Gastrocnemius medialis (tissue), 4 donors: ENCODE measurements around the gene PTPRN2. TPM values are rescaled to one million over a fixed set of nuclear protein-coding genes. Genes with fewer than 3 reads are reported as not detected.
"Not testable (repeated sequence)": the region's sequence is repeated elsewhere in the genome, so short reads cannot be mapped to it uniquely, and the experiment has no call there.

Experiments
- ATAC-seq, 2 donors: fragments of 150-250 bp; one replicate each; pipeline ENCODE4 v1.9.1; 2016
- DNase-seq, 2 donors: peaks; one replicate each; pipeline ENCODE4 v3.0.0-alpha.2; 2019
- H3K27ac ChIP-seq, 4 donors: fragments of 200-600 bp; sonication (generic); 1 replicate in 1 of 4; 2 replicates in 3 of 4; pipeline ENCODE4 v1.5.1; 2016 to 2018; ENCODE audit warnings: mild to moderate bottlenecking in 2 of 4, moderate library complexity in 1 of 4
- H3K27me3 ChIP-seq, 3 donors: fragments of 200-600 bp; sonication (generic) in 2 of 3; 1 replicate in 1 of 3; 2 replicates in 2 of 3; pipeline versions ENCODE4 v1.5.1 to v1.6.0; 2016 to 2019; ENCODE audit warnings: mild to moderate bottlenecking in 1 of 3, moderate library complexity in 1 of 3
- H3K36me3 ChIP-seq, 2 donors: fragments of 200-600 bp; sonication (generic) in 1 of 2; one replicate each; pipeline ENCODE4 v1.5.1; 2017 to 2018
- H3K4me1 ChIP-seq, 2 donors: fragments of 200-600 bp; sonication (generic) in 1 of 2; one replicate each; pipeline ENCODE4 v1.5.1; 2016 to 2017; ENCODE audit warnings: mild to moderate bottlenecking in 2 of 2
- H3K4me3 ChIP-seq, 4 donors: fragments of 200-600 bp; sonication (generic) in 3 of 4; 1 replicate in 1 of 4; 2 replicates in 3 of 4; pipeline ENCODE4 v1.5.1; 2016 to 2019; ENCODE audit warnings: mild to moderate bottlenecking in 2 of 4
- H3K9me3 ChIP-seq, 3 donors: fragments of 200-600 bp; sonication (generic) in 2 of 3; 1 replicate in 1 of 3; 2 replicates in 2 of 3; pipeline ENCODE4 v1.5.1; 2016 to 2019
- CTCF ChIP-seq, 5 experiments: fragments of 450-650 bp in 3 of 5; fragments of 200-600 bp in 2 of 5; sonication (generic) in 2 of 5; IDR thresholded peaks in 4 of 5; conservative IDR thresholded peaks in 1 of 5; 1 replicate in 4 of 5; 2 replicates in 1 of 5; pipeline ENCODE4 v1.5.1; 2016 to 2019; ENCODE audit warnings: antibody characterized with exemption in 5 of 5, mild to moderate bottlenecking in 3 of 5, moderate library complexity in 3 of 5
- POLR2A ChIP-seq, 2 donors: fragments of 450-650 bp; IDR thresholded peaks; one replicate each; pipeline ENCODE4 v1.6.1; 2017; ENCODE audit warnings: antibody characterized with exemption in 2 of 2, mild to moderate bottlenecking in 2 of 2, moderate library complexity in 2 of 2
- in situ Hi-C, 4 donors: fragments of 200-750 bp; cut with MboI; loops; one replicate each; pipeline versions ENCODE4 v1.15.0 to v1.8.0; 2017; ENCODE audit warnings: low sequenced_read_pairs in 4 of 4
- intact Hi-C: fragments of 100-400 bp; cut with DNase I; formaldehyde crosslinking; loops from one replicate; pipeline ENCODE4 v1.15.1; 2023; ENCODE audit warnings: low total_unique reads
- total RNA-seq, 4 donors: library from RNA; depleted of rRNA; stranded (reverse); fragments of >200 nt; gene quantifications; one replicate each; pipeline versions ENCODE4 v1.1.0 to v1.2.3, GENCODE V29; 2016

The PTPRN2 gene
- total RNA-seq, 4 donors from 2014 or later = 0.66 to 0.85 (median 0.81) TPM

- no peak overlapping the region for H3K4me3 ChIP-seq
- TF ChIP-seq CTCF (IDR thresholded peaks at IDR 0.05 in 4 of 5, conservative IDR thresholded peaks at IDR 0.05 in 1 of 5) (no peak), POLR2A (IDR thresholded peaks at IDR 0.05) (no peak)
- DNase-seq (no peak), ATAC-seq (no peak)
- H3K36me3 ChIP-seq = no peaks in the 10 kb centered on the region
- H3K4me1 ChIP-seq = no peaks in the 10 kb centered on the region
- no peak overlapping the region for H3K27ac ChIP-seq
- no peaks in the 10 kb centered on the region for H3K9me3 ChIP-seq
- in situ Hi-C loops (no loop called here), intact Hi-C loops (no loop called here)
- H3K27me3 ChIP-seq = no peaks in the 10 kb centered on the region
Observed at GRCh38 chr7:157730614-157731013, 857.0 kb downstream of the PTPRN2 start.

- Histone ChIP-seq H3K4me1 (no peaks in the 10 kb centered on the region), H3K9me3 (no peaks in the 10 kb centered on the region), H3K27me3 (no peaks in the 10 kb centered on the region), H3K36me3 (no peaks in the 10 kb centered on the region), H3K4me3 (no peak overlapping the region), H3K27ac (no peak overlapping the region)
- TF ChIP-seq CTCF (IDR thresholded peaks at IDR 0.05 in 4 of 5, conservative IDR thresholded peaks at IDR 0.05 in 1 of 5) (no peak), POLR2A (IDR thresholded peaks at IDR 0.05) (no peak)
- in situ Hi-C loops (no loop called here), intact Hi-C loops (no loop called here)
- no peak for DNase-seq
- no peak for ATAC-seq
Observed at GRCh38 chr7:157729566-157729965, 858.1 kb downstream of the PTPRN2 start.

GRCh38 chr7:157727964-157728615 is 859.5 kb downstream of the PTPRN2 start:
- H3K27ac ChIP-seq = no peak overlapping the region
- no peak for DNase-seq
- no peaks in the 10 kb centered on the region for H3K9me3 ChIP-seq
- ATAC-seq = no peak
- intact Hi-C loops = no loop called here
- no peak overlapping the region for H3K4me3 ChIP-seq
- TF ChIP-seq POLR2A (IDR thresholded peaks at IDR 0.05) (no peak), CTCF (IDR thresholded peaks at IDR 0.05 in 4 of 5, conservative IDR thresholded peaks at IDR 0.05 in 1 of 5) (no peak)
- H3K36me3 ChIP-seq = no peaks in the 10 kb centered on the region
- in situ Hi-C loops = no loop called here
- no peaks in the 10 kb centered on the region for H3K4me1 ChIP-seq
- peaks cover 0 to 4% (median 0%) of the 10 kb centered on the region in 3 donors for H3K27me3 ChIP-seq

- DNase-seq (no peak), ATAC-seq (no peak)
- intact Hi-C loops (no loop called here), in situ Hi-C loops (no loop called here)
- no peak for TF ChIP-seq POLR2A (IDR thresholded peaks at IDR 0.05)
- TF ChIP-seq CTCF (IDR thresholded peaks at IDR 0.05 in 4 of 5, conservative IDR thresholded peaks at IDR 0.05 in 1 of 5) = no peak
- Histone ChIP-seq H3K4me1 (no peaks in the 10 kb centered on the region), H3K27ac (no peak overlapping the region), H3K4me3 (no peak overlapping the region), H3K27me3 (peaks cover 0 to 4% (median 0%) of the 10 kb centered on the region in 3 donors), H3K9me3 (no peaks in the 10 kb centered on the region), H3K36me3 (no peaks in the 10 kb centered on the region)
Observed at GRCh38 chr7:157726764-157727163, 860.9 kb downstream of the PTPRN2 start.

GRCh38 chr7:157725312-157725711 is 862.3 kb downstream of the PTPRN2 start:
- H3K36me3 ChIP-seq, DNase-seq, ATAC-seq, H3K9me3 ChIP-seq, H3K27ac ChIP-seq, H3K4me1 ChIP-seq, H3K4me3 ChIP-seq, intact Hi-C loops, H3K27me3 ChIP-seq, in situ Hi-C loops: not testable (repeated sequence)
